Sigmoid colon (tissue), 4 donors: Measurements from ENCODE around the gene SSTR5.

Experiments
- EP300 ChIP-seq, 4 donors: sonication (generic); formaldehyde crosslinking; IDR thresholded peaks; one replicate each; pipeline ENCODE4 v1.6.1; 2017; ENCODE audit warnings: antibody characterized with exemption in 4 of 4
- POLR2A ChIP-seq, 2 donors: fragments of 450-650 bp; IDR thresholded peaks; one replicate each; pipeline ENCODE4 v1.6.1; 2016; ENCODE audit warnings: antibody characterized with exemption in 2 of 2, mild to moderate bottlenecking in 2 of 2, moderate library complexity in 2 of 2
- POLR2AphosphoS5 ChIP-seq, 4 donors: sonication (generic); formaldehyde crosslinking; IDR thresholded peaks; one replicate each; pipeline ENCODE4 v1.6.1; 2017; ENCODE audit warnings: antibody characterized with exemption in 4 of 4
- TF ChIP-seq, protein P1 (sequence below), 4 experiments: fragments of 450-650 bp in 3 of 4; fragments of 200-600 bp in 1 of 4; IDR thresholded peaks; one replicate each; pipeline ENCODE4 v1.5.1; 2016 to 2019; ENCODE audit warnings: antibody characterized with exemption in 4 of 4, mild to moderate bottlenecking in 3 of 4, moderate library complexity in 2 of 4

DNA sequence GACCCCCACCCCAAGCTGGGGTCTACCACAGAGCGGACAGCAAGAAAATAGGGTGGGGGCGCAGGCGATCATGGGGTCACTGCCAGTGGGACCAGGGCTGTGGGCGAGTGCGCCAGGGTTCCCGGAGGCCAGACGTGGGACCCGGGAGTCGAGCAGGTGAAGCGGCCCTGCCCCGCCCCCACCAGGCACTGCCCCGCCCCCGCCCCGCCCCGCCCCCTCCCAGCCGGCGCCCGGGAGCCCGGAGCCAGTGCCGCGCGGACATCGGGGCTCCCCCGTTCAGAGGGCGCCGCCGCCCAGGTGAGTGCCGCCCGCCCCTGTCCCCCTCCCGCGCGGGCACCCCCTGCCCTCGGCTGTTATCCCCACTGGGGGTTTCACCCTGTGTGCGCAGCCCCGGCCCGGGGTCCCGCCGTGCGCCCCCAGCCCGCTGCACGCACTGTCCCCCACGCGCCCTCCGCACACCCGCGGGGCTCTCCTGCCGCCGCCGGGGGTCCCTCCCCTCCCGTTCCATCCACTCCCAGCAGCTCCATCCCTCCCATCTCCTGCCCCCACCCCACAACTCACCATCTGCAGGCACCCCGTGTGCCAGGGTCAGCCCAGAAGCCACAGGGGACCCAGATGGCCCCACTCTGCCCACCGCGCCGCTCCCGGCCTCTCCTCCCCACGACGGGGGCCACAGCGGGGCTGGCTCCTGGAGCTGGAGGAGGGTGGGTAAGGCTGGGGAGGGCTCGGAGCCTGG is at the start of gene SSTR5:
- TF ChIP-seq, protein P1, sequence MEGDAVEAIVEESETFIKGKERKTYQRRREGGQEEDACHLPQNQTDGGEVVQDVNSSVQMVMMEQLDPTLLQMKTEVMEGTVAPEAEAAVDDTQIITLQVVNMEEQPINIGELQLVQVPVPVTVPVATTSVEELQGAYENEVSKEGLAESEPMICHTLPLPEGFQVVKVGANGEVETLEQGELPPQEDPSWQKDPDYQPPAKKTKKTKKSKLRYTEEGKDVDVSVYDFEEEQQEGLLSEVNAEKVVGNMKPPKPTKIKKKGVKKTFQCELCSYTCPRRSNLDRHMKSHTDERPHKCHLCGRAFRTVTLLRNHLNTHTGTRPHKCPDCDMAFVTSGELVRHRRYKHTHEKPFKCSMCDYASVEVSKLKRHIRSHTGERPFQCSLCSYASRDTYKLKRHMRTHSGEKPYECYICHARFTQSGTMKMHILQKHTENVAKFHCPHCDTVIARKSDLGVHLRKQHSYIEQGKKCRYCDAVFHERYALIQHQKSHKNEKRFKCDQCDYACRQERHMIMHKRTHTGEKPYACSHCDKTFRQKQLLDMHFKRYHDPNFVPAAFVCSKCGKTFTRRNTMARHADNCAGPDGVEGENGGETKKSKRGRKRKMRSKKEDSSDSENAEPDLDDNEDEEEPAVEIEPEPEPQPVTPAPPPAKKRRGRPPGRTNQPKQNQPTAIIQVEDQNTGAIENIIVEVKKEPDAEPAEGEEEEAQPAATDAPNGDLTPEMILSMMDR (IDR thresholded peaks at IDR 0.05) = no peak
- TF ChIP-seq POLR2A (IDR thresholded peaks at IDR 0.05) (no peak), POLR2AphosphoS5 (IDR thresholded peaks at IDR 0.05) (no peak), EP300 (IDR thresholded peaks at IDR 0.05) (no peak)
